ENCODE measurements around the gene RSPH1. TPM values are rescaled to one million over a fixed set of nuclear protein-coding genes. Genes with fewer than 3 reads are reported as not detected.

The RSPH1 gene
- total and polyA plus RNA-seq, 2 of the 8 experiments (the other 6 are each of a cell fraction or from before 2014, with no cell fraction given), result 0.24 TPM; not detected in 1

- Histone ChIP-seq H2BK5ac (ENCODE audit: low read depth, low read length) (no peak overlapping the region), H3K79me1 (ENCODE audit: low read depth, low read length) (no peaks in the 10 kb centered on the region), H3K9me3 (ENCODE audit: insufficient read depth in 2 of 2, low read depth in 1 of 2, low read length in 1 of 2) (no peaks in the 10 kb centered on the region), H3K36me3 (ENCODE audit: control insufficient read depth in 2 of 4, insufficient read depth in 4 of 4, low read length in 3 of 4) (no peaks in the 10 kb centered on the region), H3K18ac (ENCODE audit: extremely low read depth, low read length) (no peak overlapping the region), H2BK12ac (ENCODE audit: low read depth, low read length) (no peak overlapping the region), H2AK5ac (ENCODE audit: low read depth, low read length) (no peak overlapping the region; the same call in 1 of the 2 replicates), H3K79me2 (ENCODE audit: control insufficient read depth in 1 of 2, insufficient read depth in 2 of 2, low read length in 2 of 2) (no peaks in the 10 kb centered on the region), H3K4me1 (replicated peaks in 1 of 4; ENCODE audit: control insufficient read depth in 3 of 4, insufficient read depth in 4 of 4, low read length in 3 of 4) (peaks cover 0 to 3% (median 0%) of the 10 kb centered on the region in 4 experiments; a peak in 2 of 7 replicates), H2BK120ac (replicated peaks; ENCODE audit: low read depth, low read length) (no peak overlapping the region), H3K56ac (replicated peaks; ENCODE audit: insufficient read length, low read depth, low read length) (no peak overlapping the region), H3K14ac (ENCODE audit: insufficient read length) (no peak overlapping the region), H2BK15ac (ENCODE audit: low read length) (no peak overlapping the region), H3K4me2 (ENCODE audit: insufficient read depth in 1 of 2, low read depth in 2 of 2, low read length in 2 of 2) (no peak overlapping the region), H2BK20ac (ENCODE audit: low read length) (no peak overlapping the region), H3K4me3 (ENCODE audit: extremely low read depth in 1 of 4, insufficient read depth in 2 of 4, low read depth in 3 of 4, low read length in 4 of 4) (no peak overlapping the region), H4K20me1 (replicated peaks in 1 of 2; ENCODE audit: control insufficient read depth in 1 of 2, insufficient read depth in 2 of 2, low read length in 2 of 2) (no peaks in the 10 kb centered on the region), H3K27me3 (replicated peaks in 1 of 4; ENCODE audit: control insufficient read depth in 3 of 4, extremely low read depth in 1 of 4, insufficient read depth in 3 of 4, low read length in 3 of 4) (peaks cover 0 to 5% (median 4%) of the 10 kb centered on the region in 4 experiments; a peak in 2 of 7 replicates), H4K5ac (ENCODE audit: insufficient read length, low read depth, low read length) (no peak overlapping the region), H3K23me2 (ENCODE audit: low read depth, low read length) (peaks cover 7% of the 10 kb centered on the region; the same call in 1 of the 2 replicates), H2AFZ (ENCODE audit: low read length) (no peak overlapping the region), H3K27ac (ENCODE audit: low read depth, low read length) (no peak overlapping the region), H3K9ac (replicated peaks in 1 of 4; ENCODE audit: extremely low read depth in 1 of 4, low read depth in 3 of 4, low read length in 3 of 4) (no peak overlapping the region), H3K4ac (replicated peaks; ENCODE audit: insufficient read length, low read depth, low read length) (no peak overlapping the region), H4K91ac (replicated peaks; ENCODE audit: insufficient read length, low read length) (no peak overlapping the region), H4K8ac (ENCODE audit: extremely low read depth, insufficient read depth, low read length) (no peak overlapping the region), H3K23ac (ENCODE audit: insufficient read length) (no peak overlapping the region)
- DNase-seq (ENCODE audit: low read depth in 1 of 2, low spot score in 2 of 2), result no peak
- POLR2A ChIA-PET (ENCODE audit: partially characterized antibody), result no interaction called here
- CTCF ChIA-PET (ENCODE audit: partially characterized antibody), result interaction anchor here (1.2 to 2.2 kb wide), 3 partner anchors 11 to 24 kb away, joined by 3 to 10 read pairs (median 7); no protein-coding TSS in a partner anchor
- WGBS, 2 experiments (ENCODE audit: extremely low coverage in 1 of 2, insufficient coverage in 1 of 2, insufficient read length in 1 of 2, insufficient replicate concordance in 2 of 2, low coverage in 1 of 2, low lambda C conversion rate in 2 of 2, missing lambda C conversion rate in 1 of 2), result 85% methylated on average over 1 of the region's 1 CpG; no CpG with 5 or more reads in 1 of the 2 experiments
- no peak for TF ChIP-seq JUND (IDR thresholded peaks at IDR 0.05; ENCODE audit: low read length)
- no peak for FAIRE-seq
Measured at GRCh38 chr21:42491328-42491727, 4.7 kb downstream of the RSPH1 start.

Data from H1 (cell line).